Measurements from ENCODE around the gene RBM15. TPM values are rescaled to one million over a fixed set of nuclear protein-coding genes. Genes with fewer than 3 reads are reported as not detected.

Gene RBM15
- total RNA-seq, 1 experiment from 2014 or later = 32.1 TPM

DNA sequence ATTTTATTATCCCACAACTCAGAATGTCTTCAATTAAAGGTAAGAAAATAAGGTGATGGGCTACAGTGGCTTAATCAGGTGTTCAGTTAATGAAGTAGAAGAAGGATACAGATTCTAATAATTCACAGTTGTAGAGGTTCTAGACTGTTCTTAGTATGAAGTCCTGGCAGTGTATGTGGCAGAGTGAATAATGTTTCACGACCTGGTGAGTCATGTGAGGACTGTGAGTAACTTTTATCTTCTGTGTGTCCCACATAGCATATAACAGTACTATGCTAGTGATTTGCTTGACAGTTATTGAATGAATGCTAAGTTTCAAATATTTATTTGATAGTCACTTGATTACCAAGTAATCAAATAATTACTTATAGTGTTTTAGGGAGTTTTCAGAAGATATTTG is 31.6 kb downstream of the RBM15 start:
- POLR2A ChIA-PET = no interaction called here
- peaks cover 3% of the 10 kb centered on the region for H3K36me3 ChIP-seq (ENCODE audit: control insufficient read depth, insufficient read depth, low read length)
- no peak overlapping the region for H3K27ac ChIP-seq (ENCODE audit: low read length)
- H3K4me3 ChIP-seq (ENCODE audit: low read depth in 2 of 2, low read length in 2 of 2) = no peak overlapping the region
- in situ Hi-C loops (cut with HindIII; ENCODE audit: low pct_unique_long_range_greater_than_20kb, low sequenced_read_pairs) (no loop called here), intact Hi-C loops (cut with micrococcal nuclease; ENCODE audit: unreplicated experiment) (no loop called here)
- no peaks in the 10 kb centered on the region for H3K27me3 ChIP-seq (ENCODE audit: control insufficient read depth, insufficient read depth, low read length)
- H3K9me3 ChIP-seq (ENCODE audit: control insufficient read depth, insufficient read depth, low read depth, low read length) = no peaks in the 10 kb centered on the region
- CTCF ChIA-PET = no interaction called here
- ATAC-seq = no peak
- DNase-seq (ENCODE audit: low read depth, low spot score) = peak; percentile 30
- no TSS peak for BruUV-seq (replicated peaks)
- TF ChIP-seq, protein P1, sequence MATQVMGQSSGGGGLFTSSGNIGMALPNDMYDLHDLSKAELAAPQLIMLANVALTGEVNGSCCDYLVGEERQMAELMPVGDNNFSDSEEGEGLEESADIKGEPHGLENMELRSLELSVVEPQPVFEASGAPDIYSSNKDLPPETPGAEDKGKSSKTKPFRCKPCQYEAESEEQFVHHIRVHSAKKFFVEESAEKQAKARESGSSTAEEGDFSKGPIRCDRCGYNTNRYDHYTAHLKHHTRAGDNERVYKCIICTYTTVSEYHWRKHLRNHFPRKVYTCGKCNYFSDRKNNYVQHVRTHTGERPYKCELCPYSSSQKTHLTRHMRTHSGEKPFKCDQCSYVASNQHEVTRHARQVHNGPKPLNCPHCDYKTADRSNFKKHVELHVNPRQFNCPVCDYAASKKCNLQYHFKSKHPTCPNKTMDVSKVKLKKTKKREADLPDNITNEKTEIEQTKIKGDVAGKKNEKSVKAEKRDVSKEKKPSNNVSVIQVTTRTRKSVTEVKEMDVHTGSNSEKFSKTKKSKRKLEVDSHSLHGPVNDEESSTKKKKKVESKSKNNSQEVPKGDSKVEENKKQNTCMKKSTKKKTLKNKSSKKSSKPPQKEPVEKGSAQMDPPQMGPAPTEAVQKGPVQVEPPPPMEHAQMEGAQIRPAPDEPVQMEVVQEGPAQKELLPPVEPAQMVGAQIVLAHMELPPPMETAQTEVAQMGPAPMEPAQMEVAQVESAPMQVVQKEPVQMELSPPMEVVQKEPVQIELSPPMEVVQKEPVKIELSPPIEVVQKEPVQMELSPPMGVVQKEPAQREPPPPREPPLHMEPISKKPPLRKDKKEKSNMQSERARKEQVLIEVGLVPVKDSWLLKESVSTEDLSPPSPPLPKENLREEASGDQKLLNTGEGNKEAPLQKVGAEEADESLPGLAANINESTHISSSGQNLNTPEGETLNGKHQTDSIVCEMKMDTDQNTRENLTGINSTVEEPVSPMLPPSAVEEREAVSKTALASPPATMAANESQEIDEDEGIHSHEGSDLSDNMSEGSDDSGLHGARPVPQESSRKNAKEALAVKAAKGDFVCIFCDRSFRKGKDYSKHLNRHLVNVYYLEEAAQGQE (IDR thresholded peaks at IDR 0.05; ENCODE audit: insufficient read depth in 1 of 2, low read depth in 2 of 2, low read length in 1 of 2) = no peak
- TF ChIP-seq SIN3A (IDR thresholded peaks at IDR 0.05; ENCODE audit: borderline replicate concordance, insufficient read depth, low read depth, low read length) (no peak), POLR2AphosphoS5 (IDR thresholded peaks at IDR 0.05; ENCODE audit: low read depth, low read length) (no peak), TCF7L2 (IDR thresholded peaks at IDR 0.05; ENCODE audit: low read depth, low read length) (no peak)
- TF ChIP-seq, protein P2, sequence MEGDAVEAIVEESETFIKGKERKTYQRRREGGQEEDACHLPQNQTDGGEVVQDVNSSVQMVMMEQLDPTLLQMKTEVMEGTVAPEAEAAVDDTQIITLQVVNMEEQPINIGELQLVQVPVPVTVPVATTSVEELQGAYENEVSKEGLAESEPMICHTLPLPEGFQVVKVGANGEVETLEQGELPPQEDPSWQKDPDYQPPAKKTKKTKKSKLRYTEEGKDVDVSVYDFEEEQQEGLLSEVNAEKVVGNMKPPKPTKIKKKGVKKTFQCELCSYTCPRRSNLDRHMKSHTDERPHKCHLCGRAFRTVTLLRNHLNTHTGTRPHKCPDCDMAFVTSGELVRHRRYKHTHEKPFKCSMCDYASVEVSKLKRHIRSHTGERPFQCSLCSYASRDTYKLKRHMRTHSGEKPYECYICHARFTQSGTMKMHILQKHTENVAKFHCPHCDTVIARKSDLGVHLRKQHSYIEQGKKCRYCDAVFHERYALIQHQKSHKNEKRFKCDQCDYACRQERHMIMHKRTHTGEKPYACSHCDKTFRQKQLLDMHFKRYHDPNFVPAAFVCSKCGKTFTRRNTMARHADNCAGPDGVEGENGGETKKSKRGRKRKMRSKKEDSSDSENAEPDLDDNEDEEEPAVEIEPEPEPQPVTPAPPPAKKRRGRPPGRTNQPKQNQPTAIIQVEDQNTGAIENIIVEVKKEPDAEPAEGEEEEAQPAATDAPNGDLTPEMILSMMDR (IDR thresholded peaks at IDR 0.05) = no peak
- no peaks in the 10 kb centered on the region for H3K4me1 ChIP-seq (ENCODE audit: control insufficient read depth, insufficient read depth, low read length)

DNA sequence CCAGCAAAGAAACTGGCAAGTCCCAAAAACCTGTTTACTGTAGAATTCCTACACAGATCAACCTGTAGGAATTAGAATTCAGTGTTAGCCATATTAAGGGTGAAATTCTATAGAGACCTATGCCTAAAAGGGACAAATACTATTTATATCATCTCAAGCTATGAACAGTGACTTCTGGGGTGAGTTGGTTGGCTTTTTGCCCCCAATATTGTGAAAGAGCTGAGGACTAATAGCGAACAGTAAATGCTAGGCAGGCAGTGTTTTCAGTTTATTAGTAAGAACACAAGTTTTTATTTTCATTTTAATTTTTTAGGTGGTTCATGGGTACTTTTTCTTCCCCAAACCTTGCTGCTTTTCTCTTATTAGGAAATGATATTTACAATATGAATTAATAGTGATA is 36.3 kb downstream of the RBM15 start:
- no peaks in the 10 kb centered on the region for H3K4me1 ChIP-seq (ENCODE audit: control insufficient read depth, insufficient read depth, low read length)
- ATAC-seq (no peak), DNase-seq (ENCODE audit: low read depth, low spot score) (no peak)
- H3K9me3 ChIP-seq (ENCODE audit: control insufficient read depth, insufficient read depth, low read depth, low read length) = no peaks in the 10 kb centered on the region
- in situ Hi-C loops (cut with HindIII; ENCODE audit: low pct_unique_long_range_greater_than_20kb, low sequenced_read_pairs) (no loop called here), intact Hi-C loops (cut with micrococcal nuclease; ENCODE audit: unreplicated experiment) (no loop called here)
- CTCF ChIA-PET = no interaction called here
- H3K36me3 ChIP-seq (ENCODE audit: control insufficient read depth, insufficient read depth, low read length) = peaks cover 8% of the 10 kb centered on the region
- TF ChIP-seq SIN3A (IDR thresholded peaks at IDR 0.05; ENCODE audit: borderline replicate concordance, insufficient read depth, low read depth, low read length) = no peak
- TF ChIP-seq, protein P1 (IDR thresholded peaks at IDR 0.05; ENCODE audit: insufficient read depth in 1 of 2, low read depth in 2 of 2, low read length in 1 of 2) = no peak
- TF ChIP-seq POLR2AphosphoS5 (IDR thresholded peaks at IDR 0.05; ENCODE audit: low read depth, low read length) = no peak
- no peak for TF ChIP-seq TCF7L2 (IDR thresholded peaks at IDR 0.05; ENCODE audit: low read depth, low read length)
- TF ChIP-seq, protein P2 (IDR thresholded peaks at IDR 0.05) = no peak
- H3K27me3 ChIP-seq (ENCODE audit: control insufficient read depth, insufficient read depth, low read length) = no peaks in the 10 kb centered on the region
- no peak overlapping the region for H3K27ac ChIP-seq (ENCODE audit: low read length)
- BruUV-seq (replicated peaks) = no TSS peak
- no peak overlapping the region for H3K4me3 ChIP-seq (ENCODE audit: low read depth in 2 of 2, low read length in 2 of 2)
- POLR2A ChIA-PET = no interaction called here
